ENCODE measurements around the gene EFNB2. TPM values are rescaled to one million over a fixed set of nuclear protein-coding genes. Genes with fewer than 3 reads are reported as not detected.

Gene EFNB2
- total RNA-seq, 1 donor from 2014 or later: 0.07 TPM

- intact Hi-C loops (cut with micrococcal nuclease): no loop called here
Observed at GRCh38 chr13:106526738-106527444, 8.6 kb downstream of the EFNB2 start.

- intact Hi-C loops (cut with micrococcal nuclease): no loop called here
Observed at GRCh38 chr13:106525865-106526264, 9.6 kb downstream of the EFNB2 start.

- intact Hi-C loops (cut with micrococcal nuclease): no loop called here
Observed at GRCh38 chr13:106524108-106524507, 11.4 kb downstream of the EFNB2 start.

- intact Hi-C loops (cut with micrococcal nuclease): no loop called here
Observed at GRCh38 chr13:106523576-106523975, 11.9 kb downstream of the EFNB2 start.

- intact Hi-C loops (cut with micrococcal nuclease): no loop called here
Observed at GRCh38 chr13:106522898-106523525, 12.4 kb downstream of the EFNB2 start.

- intact Hi-C loops (cut with micrococcal nuclease): no loop called here
Observed at GRCh38 chr13:106522112-106522705, 13.3 kb downstream of the EFNB2 start.

- intact Hi-C loops (cut with micrococcal nuclease): no loop called here
Observed at GRCh38 chr13:106521095-106521799, 14.2 kb downstream of the EFNB2 start.

GRCh38 chr13:106520251-106521054 lies 15.0 kb downstream of the EFNB2 start:
- intact Hi-C loops (cut with micrococcal nuclease): no loop called here

GRCh38 chr13:106518512-106518911 lies 16.9 kb downstream of the EFNB2 start:
- intact Hi-C loops (cut with micrococcal nuclease): no loop called here

GRCh38 chr13:106517109-106517847 lies 18.2 kb downstream of the EFNB2 start:
- intact Hi-C loops (cut with micrococcal nuclease): no loop called here

- intact Hi-C loops (cut with micrococcal nuclease): no loop called here
Observed at GRCh38 chr13:106515635-106516254, 19.7 kb downstream of the EFNB2 start.

- intact Hi-C loops (cut with micrococcal nuclease): no loop called here
Observed at GRCh38 chr13:106514928-106515634, 20.4 kb downstream of the EFNB2 start.

GRCh38 chr13:106513025-106513983 lies 22.2 kb downstream of the EFNB2 start:
- intact Hi-C loops (cut with micrococcal nuclease): no loop called here

- intact Hi-C loops (cut with micrococcal nuclease): no loop called here
Observed at GRCh38 chr13:106507560-106508274, 27.7 kb downstream of the EFNB2 start.

GRCh38 chr13:106506286-106506685 lies 29.2 kb downstream of the EFNB2 start:
- intact Hi-C loops (cut with micrococcal nuclease): no loop called here

- intact Hi-C loops (cut with micrococcal nuclease): no loop called here
Observed at GRCh38 chr13:106505732-106506131, 29.7 kb downstream of the EFNB2 start.

- intact Hi-C loops (cut with micrococcal nuclease): no loop called here
Observed at GRCh38 chr13:106505295-106505694, 30.2 kb downstream of the EFNB2 start.

All from T-helper 2 cell treated with Interferon-gamma antibody and Interleukin-4, amounts not matched to agents 100 ng/mL and 5 ng/mL, for 36 hours (primary cell).